GM12878 (cell line): ENCODE data around the gene WDR72. TPM values are rescaled to one million over a fixed set of nuclear protein-coding genes. Genes with fewer than 3 reads are reported as not detected.

Experiments
- ATAC-seq: fragments of 200-7000 bp; cut with Tn5 transposase; 3 replicates; pipeline ENCODE4 v1.9.1; 2020; ENCODE audit warnings: mild to moderate bottlenecking, moderate library complexity
- BruUV-seq: library from RNA; stranded (reverse); fragments of 400-500 nt; replicated peaks from 2 replicates; lab custom pipeline; 2021; lab: Mats Ljungman, UMichigan
- CTCF ChIA-PET: fragments of 300-600 bp; sonication (Branson Sonifier 250); formaldehyde crosslinking; extraction: SDS; loops from one replicate; lab custom pipeline; 2021; ENCODE audit warnings: inconsistent platforms; lab: Yijun Ruan, JAX
- POLR2A ChIA-PET: fragments of 350-600 bp; formaldehyde crosslinking; extraction: SDS; loops from one replicate; lab custom pipeline; 2021; ENCODE audit warnings: inconsistent platforms; lab: Charles Lee
- RAD21 ChIA-PET: fragments of 300-600 bp; sonication (Branson Sonifier 250); formaldehyde crosslinking; loops from one replicate; lab custom pipeline; 2023; ENCODE audit warnings: antibody characterized with exemption; ENCODE audit not compliant: unreplicated experiment; lab: Charles Lee
- SMC1A ChIA-PET: fragments of 300-600 bp; sonication (Branson Sonifier 250); formaldehyde crosslinking; loops from one replicate; lab custom pipeline; 2023; ENCODE audit not compliant: unreplicated experiment, uncharacterized antibody; lab: Charles Lee
- DNase-seq: peaks from one replicate; pipeline ENCODE4 v3.0.0-alpha.2; 2011; ENCODE audit warnings: low read depth, low spot score
- FAIRE-seq: peaks from 3 replicates; lab custom pipeline; 2011; peaks lifted over from hg19 to GRCh38; lab: Jason Lieb, UNC
- H2AFZ ChIP-seq: 2 replicates; pipeline ENCODE4 v1.6.0; 2011; ENCODE audit warnings: low read depth, low read length, control low read depth; ENCODE audit not compliant: control insufficient read depth
- H3K27ac ChIP-seq: 2 replicates; pipeline ENCODE4 v1.5.1; 2011; ENCODE audit warnings: control low read depth; ENCODE audit not compliant: control insufficient read depth, insufficient read depth
- H3K27me3 ChIP-seq, 2 experiments: replicated peaks in 1 of 2; 2 replicates each; pipeline versions ENCODE4 v1.6.0 to v1.6.1; 2011; ENCODE audit warnings: low read length in 1 of 2; ENCODE audit not compliant: control insufficient read depth in 2 of 2, insufficient read depth in 2 of 2
- H3K36me3 ChIP-seq, 2 experiments: 2 replicates each; pipeline ENCODE4 v1.5.1; 2011; ENCODE audit warnings: low read length in 1 of 2; ENCODE audit not compliant: control insufficient read depth in 2 of 2, insufficient read depth in 2 of 2
- H3K4me1 ChIP-seq: 2 replicates; pipeline ENCODE4 v1.6.1; 2011; ENCODE audit warnings: mild to moderate bottlenecking, low read length, moderate library complexity, mixed read lengths; ENCODE audit not compliant: control insufficient read depth, insufficient read depth
- H3K4me2 ChIP-seq: 2 replicates; pipeline ENCODE4 v1.6.0; 2011; ENCODE audit warnings: control low read depth; ENCODE audit not compliant: control insufficient read depth, insufficient read depth
- H3K4me3 ChIP-seq: fragments of 200-600 bp; sonication (generic); 2 replicates; pipeline ENCODE4 v1.5.1; 2016
- H3K79me2 ChIP-seq: 2 replicates; pipeline ENCODE4 v1.6.0; 2011; ENCODE audit warnings: low read length; ENCODE audit not compliant: control insufficient read depth, insufficient read depth
- H3K9ac ChIP-seq: 2 replicates; pipeline ENCODE4 v1.8.0; 2011; ENCODE audit warnings: low read length, control low read depth, mixed read lengths; ENCODE audit not compliant: control insufficient read depth, insufficient read depth
- H3K9me3 ChIP-seq: replicated peaks from 3 replicates; pipeline ENCODE4 v1.5.1; 2011; ENCODE audit warnings: mild to moderate bottlenecking, low read length; ENCODE audit not compliant: control insufficient read depth, insufficient read depth
- H4K20me1 ChIP-seq: 2 replicates; pipeline ENCODE4 v1.6.0; 2011; ENCODE audit not compliant: control insufficient read depth, insufficient read depth
- CUX1 ChIP-seq: IDR thresholded peaks from 2 replicates; pipeline ENCODE4 v1.6.1; 2012; ENCODE audit warnings: improper control_type of control experiment, low read depth, low read length; ENCODE audit not compliant: insufficient replicate concordance
- DPF2 ChIP-seq: fragments of 450-650 bp; IDR thresholded peaks from 2 replicates; pipeline ENCODE4 v1.6.1; 2017; ENCODE audit warnings: mild to moderate bottlenecking
- EP300 ChIP-seq, 2 experiments: fragments of 150-350 bp in 1 of 2; IDR thresholded peaks; 2 replicates each; pipeline ENCODE4 v1.6.1; 2011 to 2012; ENCODE audit warnings: low read depth in 2 of 2, low read length in 2 of 2, borderline replicate concordance in 1 of 2, improper control_type of control experiment in 1 of 2, inconsistent platforms in 1 of 2; ENCODE audit not compliant: control insufficient read depth in 1 of 2
- ESRRA ChIP-seq: IDR thresholded peaks from 2 replicates; pipeline ENCODE4 v1.6.1; 2012; ENCODE audit warnings: mild to moderate bottlenecking, low read length, improper control_type of control experiment
- HDGF ChIP-seq: fragments of 450-650 bp; IDR thresholded peaks from 2 replicates; pipeline ENCODE4 v1.6.1; 2016; ENCODE audit warnings: antibody characterized with exemption
- MYC ChIP-seq: IDR thresholded peaks from 2 replicates; pipeline ENCODE4 v1.6.1; 2011; ENCODE audit warnings: mild to moderate bottlenecking, low read length, moderate library complexity, inconsistent platforms; ENCODE audit not compliant: insufficient read depth, insufficient replicate concordance, insufficient read length, severe bottlenecking
- PRDM15 ChIP-seq: fragments of 450-650 bp; formaldehyde crosslinking; IDR thresholded peaks from 2 replicates; pipeline ENCODE4 v1.4.0; 2020; ENCODE audit warnings: mild to moderate bottlenecking, moderate library complexity
- SP1 ChIP-seq: IDR thresholded peaks from one replicate; pipeline ENCODE4 v1.6.1; 2011; ENCODE audit warnings: low read depth, low read length
- YBX1 ChIP-seq: fragments of 450-650 bp; IDR thresholded peaks from 2 replicates; pipeline ENCODE4 v1.6.1; 2016; ENCODE audit warnings: antibody characterized with exemption
- ZBTB33 ChIP-seq: fragments of 450-650 bp; IDR thresholded peaks from 2 replicates; pipeline ENCODE4 v1.6.1; 2017; ENCODE audit warnings: mild to moderate bottlenecking
- ZNF24 ChIP-seq: fragments of 450-650 bp; IDR thresholded peaks from 2 replicates; pipeline ENCODE4 v1.6.1; 2017; ENCODE audit warnings: antibody characterized with exemption, mild to moderate bottlenecking
- WGBS: methylation state at CpG from one replicate; pipeline ENCODE4 v1.1.6; 2016; ENCODE audit warnings: low lambda C conversion rate; ENCODE audit not compliant: insufficient replicate concordance, insufficient coverage; ENCODE audit errors: missing lambda C conversion rate; 5-methylcytosine and 5-hydroxymethylcytosine counted together
- in situ Hi-C: fragments of 300-500 bp; cut with MboI; formaldehyde crosslinking; loops from 9 replicates; pipeline ENCODE4 v1.14.3; 2018; ENCODE audit warnings: mixed read lengths
- intact Hi-C: fragments of 100-400 bp; cut with micrococcal nuclease; formaldehyde crosslinking; loops from one replicate; pipeline ENCODE4 v1.14.2; 2022; ENCODE audit not compliant: unreplicated experiment
- polyA plus RNA-seq, 11 experiments: library from polyadenylated mRNA; depleted of rRNA in 4 of 11; unstranded in 6 of 11; stranded (reverse) in 5 of 11; fragments of >200 nt; fragmentation: Nextera tagmentation in 4 of 11; fragmentation: Illumina TruSeq in 1 of 11; extraction: Ambion mirVana in 4 of 11; extraction: Trizol in 1 of 11; gene quantifications; 1 replicate in 1 of 11; 2 replicates in 10 of 11; pipeline versions ENCODE4 v1.2.1 to v1.2.3, GENCODE V29; 2011 to 2016; ENCODE audit warnings: inconsistent platforms in 2 of 11, missing spikeins in 2 of 11, low read depth in 1 of 11
- total RNA-seq, 4 experiments: library from RNA; depleted of rRNA in 3 of 4; stranded (reverse); fragments of >200 nt in 3 of 4; fragmentation: Illumina TruSeq in 1 of 4; extraction: Trizol in 1 of 4; gene quantifications; 2 replicates each; pipeline versions ENCODE4 v1.2.1 to v1.2.3, GENCODE V29; 2013 to 2021

The WDR72 gene
- total and polyA plus RNA-seq, 10 of the 15 experiments (the other 5 are each of a cell fraction or from before 2014, with no cell fraction given) = 0.03 TPM; not detected in 9

- TF ChIP-seq CUX1 = no peak
- no peak for TF ChIP-seq YBX1
Measured at GRCh38 chr15:53618461-53618860, 141.0 kb downstream of the WDR72 start (continued).

DNA sequence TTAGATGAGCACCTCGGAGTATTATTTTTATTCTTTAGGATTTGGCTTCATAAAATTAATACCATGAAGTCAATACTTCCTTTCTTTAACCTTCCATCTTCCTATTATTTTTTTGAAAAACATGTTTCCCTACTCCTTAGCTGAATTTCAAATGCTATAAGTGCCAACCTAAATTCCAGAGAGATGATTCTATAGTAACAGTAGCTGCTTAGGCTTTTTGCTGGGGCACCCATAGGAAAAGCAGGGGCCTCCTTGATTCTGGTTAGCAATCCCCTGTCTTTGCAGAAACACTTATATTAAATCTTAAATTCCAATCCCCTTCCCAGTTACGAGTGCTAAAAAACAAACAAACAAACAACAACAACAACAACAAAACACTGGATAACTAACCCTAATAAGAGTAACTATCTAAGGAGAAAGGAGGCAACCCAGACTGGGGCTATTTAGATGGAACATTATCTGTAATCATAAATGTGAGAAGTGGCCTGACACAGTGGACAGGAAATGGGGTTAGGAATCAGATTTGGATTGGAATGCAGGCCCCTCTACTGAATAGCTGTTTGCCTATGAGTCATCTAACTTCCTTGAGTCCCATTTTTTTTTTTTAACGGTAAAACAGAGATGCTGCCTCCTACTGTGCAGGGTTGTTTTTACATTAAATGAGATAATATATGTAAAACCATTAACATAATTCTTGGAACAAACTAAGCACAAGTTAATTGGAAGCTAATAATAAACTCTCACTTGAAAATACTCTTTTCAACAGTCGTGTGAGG lies 148.1 kb downstream of the WDR72 start:
- H3K27ac ChIP-seq = no peak overlapping the region
- no peak for DNase-seq
- H3K79me2 ChIP-seq = no peaks in the 10 kb centered on the region
- WGBS = 6% methylated on average over 4 of the region's 4 CpGs
- H3K4me1 ChIP-seq = no peaks in the 10 kb centered on the region
- CTCF ChIA-PET = no interaction called here
- no peak overlapping the region for H2AFZ ChIP-seq
- H3K36me3 ChIP-seq = no peaks in the 10 kb centered on the region
- no peaks in the 10 kb centered on the region for H4K20me1 ChIP-seq
- ATAC-seq = no peak
- SMC1A ChIA-PET = no interaction called here
- no peak for FAIRE-seq
- intact Hi-C loops (no loop called here), in situ Hi-C loops (no loop called here)
- no peak overlapping the region for H3K4me2 ChIP-seq
- H3K4me3 ChIP-seq = no peak overlapping the region
- H3K27me3 ChIP-seq = no peaks in the 10 kb centered on the region
- BruUV-seq = no TSS peak
- no peaks in the 10 kb centered on the region for H3K9me3 ChIP-seq
- RAD21 ChIA-PET = no interaction called here
- POLR2A ChIA-PET = no interaction called here
- no peak overlapping the region for H3K9ac ChIP-seq
- TF ChIP-seq ESRRA = no peak
- no peak for TF ChIP-seq HDGF
- TF ChIP-seq ZNF24 = no peak
- no peak for TF ChIP-seq DPF2
- TF ChIP-seq PRDM15 (CRISPR knock-in tag) = no peak
- TF ChIP-seq EP300 (IDR thresholded peaks at IDR 0.05; ENCODE audit: borderline replicate concordance in 1 of 2, control insufficient read depth in 1 of 2, low read depth in 2 of 2, low read length in 2 of 2) = no peak
- TF ChIP-seq SP1 = no peak
- no peak for TF ChIP-seq ZBTB33
- no peak for TF ChIP-seq MYC
